Duodenal mucosa (tissue), 2 donors: ENCODE data around the gene UNC93B1.
A peak's percentile ranks its signal among the peaks of the same experiment; 100 is the strongest.

Source experiments
- H3K27ac ChIP-seq: one replicate; pipeline ENCODE4 v1.7.0; 2013; ENCODE audit warnings: low read depth, low read length
- H3K27me3 ChIP-seq, 2 donors: one replicate each; pipeline ENCODE4 v1.7.0; 2013; ENCODE audit warnings: low read length in 2 of 2, control low read depth in 1 of 2; ENCODE audit not compliant: insufficient read depth in 2 of 2, control insufficient read depth in 1 of 2
- H3K36me3 ChIP-seq, 2 donors: one replicate each; pipeline ENCODE4 v1.7.0; 2013; ENCODE audit warnings: low read length in 2 of 2, control low read depth in 1 of 2; ENCODE audit not compliant: insufficient read depth in 2 of 2, control insufficient read depth in 1 of 2
- H3K4me1 ChIP-seq, 2 donors: one replicate each; pipeline ENCODE4 v1.7.0; 2013; ENCODE audit warnings: low read length in 2 of 2, control low read depth in 1 of 2; ENCODE audit not compliant: insufficient read depth in 2 of 2, control insufficient read depth in 1 of 2
- H3K4me3 ChIP-seq, 2 donors: one replicate each; pipeline ENCODE4 v1.7.0; 2013; ENCODE audit warnings: low read length in 2 of 2, low read depth in 1 of 2
- H3K9ac ChIP-seq, 2 donors: one replicate each; pipeline ENCODE4 v1.7.0; 2013; ENCODE audit warnings: low read length in 2 of 2, low read depth in 1 of 2
- H3K9me3 ChIP-seq, 2 donors: one replicate each; pipeline ENCODE4 v1.7.0; 2013; ENCODE audit warnings: low read length in 2 of 2, control low read depth in 1 of 2; ENCODE audit not compliant: control insufficient read depth in 1 of 2

Gene UNC93B1

GRCh38 chr11:68032003-68032402 is 28.1 kb upstream of the UNC93B1 start:
- Histone ChIP-seq H3K27me3 (no peaks in the 10 kb centered on the region), H3K27ac (no peak overlapping the region), H3K9me3 (no peaks in the 10 kb centered on the region), H3K36me3 (peaks cover 20 to 38% of the 10 kb centered on the region in 2 donors), H3K4me3 (peak overlapping the region in 1 of 2 donors; percentile 97), H3K4me1 (peaks cover 15 to 37% of the 10 kb centered on the region in 2 donors), H3K9ac (peak overlapping the region; percentile 20 to 88)

- H3K36me3 ChIP-seq = peaks cover 20 to 34% of the 10 kb centered on the region in 2 donors
- H3K27me3 ChIP-seq = no peaks in the 10 kb centered on the region
- no peaks in the 10 kb centered on the region for H3K9me3 ChIP-seq
- H3K9ac ChIP-seq = peak overlapping the region; percentile 88 to 99
- peak overlapping the region; percentile 61 for H3K27ac ChIP-seq
- peaks cover 15 to 28% of the 10 kb centered on the region in 2 donors for H3K4me1 ChIP-seq
- peak overlapping the region; percentile 88 to 97 for H3K4me3 ChIP-seq
Measured at GRCh38 chr11:68031144-68031464, 27.2 kb upstream of the UNC93B1 start.

GRCh38 chr11:68030318-68031143 is 26.6 kb upstream of the UNC93B1 start, which contains the start of gene NDUFS8:
Gene NDUFS8, plus strand, starts transcription at chr11:68030681. Its CDS starts 1,471 bp downstream, at chr11:68032152.
- H3K27me3 ChIP-seq = no peaks in the 10 kb centered on the region
- no peaks in the 10 kb centered on the region for H3K9me3 ChIP-seq
- peak within 1 kb of the TSS; percentile 61 for H3K27ac ChIP-seq
- peaks cover 20 to 33% of the 10 kb centered on the region in 2 donors for H3K36me3 ChIP-seq
- peak within 1 kb of the TSS; percentile 88 to 99 for H3K9ac ChIP-seq
- H3K4me3 ChIP-seq = peak within 1 kb of the TSS; percentile 88 to 97
- peaks cover 15 to 26% of the 10 kb centered on the region in 2 donors for H3K4me1 ChIP-seq

- H3K36me3 ChIP-seq = peaks cover 26 to 37% of the 10 kb centered on the region in 2 donors
- H3K4me1 ChIP-seq = peaks cover 15 to 26% of the 10 kb centered on the region in 2 donors
- no peak overlapping the region for H3K4me3 ChIP-seq
- no peaks in the 10 kb centered on the region for H3K27me3 ChIP-seq
- no peak overlapping the region for H3K9ac ChIP-seq
- no peak overlapping the region for H3K27ac ChIP-seq
- H3K9me3 ChIP-seq = no peaks in the 10 kb centered on the region
Measured at GRCh38 chr11:68028802-68029545, 25.1 kb upstream of the UNC93B1 start.

GRCh38 chr11:68027667-68028066 is 23.8 kb upstream of the UNC93B1 start:
- H3K4me3 ChIP-seq = no peak overlapping the region
- no peak overlapping the region for H3K27ac ChIP-seq
- H3K4me1 ChIP-seq = peaks cover 15 to 26% of the 10 kb centered on the region in 2 donors
- peaks cover 13 to 27% of the 10 kb centered on the region in 2 donors for H3K36me3 ChIP-seq
- H3K9ac ChIP-seq = no peak overlapping the region
- no peaks in the 10 kb centered on the region for H3K27me3 ChIP-seq
- H3K9me3 ChIP-seq = no peaks in the 10 kb centered on the region

GRCh38 chr11:68026391-68027105 is 22.7 kb upstream of the UNC93B1 start:
- Histone ChIP-seq H3K4me1 (peaks cover 9 to 15% of the 10 kb centered on the region in 2 donors), H3K36me3 (peaks cover 9 to 21% of the 10 kb centered on the region in 2 donors)

GRCh38 chr11:68025047-68025446 is 21.1 kb upstream of the UNC93B1 start:
- H3K27ac ChIP-seq = no peak overlapping the region
- peaks cover 5 to 7% of the 10 kb centered on the region in 2 donors for H3K4me1 ChIP-seq
- H3K27me3 ChIP-seq = no peaks in the 10 kb centered on the region
- peaks cover 9 to 21% of the 10 kb centered on the region in 2 donors for H3K36me3 ChIP-seq
- no peaks in the 10 kb centered on the region for H3K9me3 ChIP-seq
- no peak overlapping the region for H3K9ac ChIP-seq
- no peak overlapping the region for H3K4me3 ChIP-seq

More at GRCh38 chr11:68026391-68027105, 22.7 kb upstream of the UNC93B1 start:
- no peak overlapping the region for H3K4me3 ChIP-seq
- no peaks in the 10 kb centered on the region for H3K27me3 ChIP-seq
- H3K9ac ChIP-seq = no peak overlapping the region
- H3K27ac ChIP-seq = no peak overlapping the region
- no peaks in the 10 kb centered on the region for H3K9me3 ChIP-seq

GRCh38 chr11:68024508-68024907 is 20.6 kb upstream of the UNC93B1 start:
- H3K36me3 ChIP-seq = peaks cover 9 to 21% of the 10 kb centered on the region in 2 donors
- H3K9me3 ChIP-seq = no peaks in the 10 kb centered on the region
- H3K4me1 ChIP-seq = peaks cover 1 to 3% of the 10 kb centered on the region in 2 donors
- no peak overlapping the region for H3K9ac ChIP-seq
- H3K4me3 ChIP-seq = no peak overlapping the region
- H3K27me3 ChIP-seq = no peaks in the 10 kb centered on the region
- no peak overlapping the region for H3K27ac ChIP-seq

- Histone ChIP-seq H3K4me1 (no peaks in the 10 kb centered on the region), H3K9me3 (no peaks in the 10 kb centered on the region), H3K36me3 (peaks cover 9 to 15% of the 10 kb centered on the region in 2 donors), H3K27me3 (no peaks in the 10 kb centered on the region), H3K27ac (no peak overlapping the region), H3K4me3 (no peak overlapping the region), H3K9ac (no peak overlapping the region)
Measured at GRCh38 chr11:68022531-68022930, 18.6 kb upstream of the UNC93B1 start.
